ENCODE data around the gene NUBP2. TPM values are rescaled to one million over a fixed set of nuclear protein-coding genes. Genes with fewer than 3 reads are reported as not detected.

NUBP2 gene
- total RNA-seq, 6 donors from 2014 or later: 53.2 to 85.6 (median 60.5) TPM

DNA sequence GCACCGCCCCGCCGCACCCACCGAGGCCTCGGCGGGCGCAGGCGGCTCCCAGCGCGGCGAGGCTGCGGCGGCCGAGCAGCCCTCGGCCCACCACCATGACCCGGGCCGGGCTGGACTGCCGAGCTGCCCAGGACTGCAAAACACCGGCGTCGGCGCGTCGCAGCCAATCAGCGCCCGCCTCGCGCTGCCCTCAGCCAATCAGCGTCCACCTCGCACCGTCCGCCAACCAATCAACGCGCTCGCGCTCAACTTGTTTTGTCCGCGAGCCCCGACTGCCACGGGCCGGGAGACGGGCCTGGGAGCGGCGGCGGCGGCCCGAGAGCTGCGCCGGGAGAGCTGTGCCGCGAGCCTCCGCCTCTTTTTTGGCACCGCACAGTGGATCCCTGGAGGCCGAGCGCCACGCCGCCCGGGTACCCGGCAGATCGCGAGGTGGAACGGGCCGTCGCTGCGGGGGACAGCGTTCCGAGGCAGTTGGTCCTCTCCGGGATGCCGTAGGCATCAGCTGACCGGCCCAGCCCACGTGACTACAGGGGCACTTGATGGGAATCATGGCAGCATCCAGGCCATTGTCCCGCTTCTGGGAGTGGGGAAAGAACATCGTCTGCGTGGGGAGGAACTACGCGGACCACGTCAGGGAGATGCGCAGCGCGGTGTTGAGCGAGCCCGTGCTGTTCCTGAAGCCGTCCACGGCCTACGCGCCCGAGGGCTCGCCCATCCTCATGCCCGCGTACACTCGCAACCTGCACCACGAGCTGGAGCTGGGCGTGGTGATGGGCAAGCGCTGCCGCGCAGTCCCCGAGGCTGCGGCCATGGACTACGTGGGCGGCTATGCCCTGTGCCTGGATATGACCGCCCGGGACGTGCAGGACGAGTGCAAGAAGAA, 44.2 kb downstream of the NUBP2 start, which contains the start of the genes FAHD1 and HAGH:
FAHD1 (plus strand) TSS at position 516 of the 883 bp plus-strand sequence; CDS start at position 549, 33 bp downstream.
HAGH (minus strand) TSS at position 135 of the 883 bp plus-strand sequence; CDS start at position 97, 38 bp downstream.
- Histone ChIP-seq H3K27me3 (no peaks in the 10 kb centered on the region), H3K4me3 (peak within 1 kb of the TSS; percentile 64 to 99 (median 92)), H3K36me3 (peaks cover 1 to 13% (median 10%) of the 10 kb centered on the region in 4 donors), H3K4me1 (peaks cover 26 to 52% (median 32%) of the 10 kb centered on the region in 4 donors), H3K27ac (peak within 1 kb of the TSS; percentile 73 to 91 (median 87)), H3K9me3 (no peaks in the 10 kb centered on the region)
- WGBS, 2 donors: 0% methylated on average over 3 to 43 of the region's 104 CpGs
- no peak for TF ChIP-seq EP300 (IDR thresholded peaks at IDR 0.05)
- TF ChIP-seq POLR2AphosphoS5 (IDR thresholded peaks at IDR 0.05): peak; percentile 89 to 95
- peak in 2 of 4 donors; percentile 38 to 71 for TF ChIP-seq POLR2A (IDR thresholded peaks at IDR 0.05)
- TF ChIP-seq, protein P1, sequence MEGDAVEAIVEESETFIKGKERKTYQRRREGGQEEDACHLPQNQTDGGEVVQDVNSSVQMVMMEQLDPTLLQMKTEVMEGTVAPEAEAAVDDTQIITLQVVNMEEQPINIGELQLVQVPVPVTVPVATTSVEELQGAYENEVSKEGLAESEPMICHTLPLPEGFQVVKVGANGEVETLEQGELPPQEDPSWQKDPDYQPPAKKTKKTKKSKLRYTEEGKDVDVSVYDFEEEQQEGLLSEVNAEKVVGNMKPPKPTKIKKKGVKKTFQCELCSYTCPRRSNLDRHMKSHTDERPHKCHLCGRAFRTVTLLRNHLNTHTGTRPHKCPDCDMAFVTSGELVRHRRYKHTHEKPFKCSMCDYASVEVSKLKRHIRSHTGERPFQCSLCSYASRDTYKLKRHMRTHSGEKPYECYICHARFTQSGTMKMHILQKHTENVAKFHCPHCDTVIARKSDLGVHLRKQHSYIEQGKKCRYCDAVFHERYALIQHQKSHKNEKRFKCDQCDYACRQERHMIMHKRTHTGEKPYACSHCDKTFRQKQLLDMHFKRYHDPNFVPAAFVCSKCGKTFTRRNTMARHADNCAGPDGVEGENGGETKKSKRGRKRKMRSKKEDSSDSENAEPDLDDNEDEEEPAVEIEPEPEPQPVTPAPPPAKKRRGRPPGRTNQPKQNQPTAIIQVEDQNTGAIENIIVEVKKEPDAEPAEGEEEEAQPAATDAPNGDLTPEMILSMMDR (IDR thresholded peaks at IDR 0.05): peak in 1 of 6 experiments; percentile 37
- ATAC-seq (ENCODE audit: low FRiP score in 2 of 2) (peak; percentile 93 to 98), DNase-seq (peak; percentile 88 to 98)

DNA sequence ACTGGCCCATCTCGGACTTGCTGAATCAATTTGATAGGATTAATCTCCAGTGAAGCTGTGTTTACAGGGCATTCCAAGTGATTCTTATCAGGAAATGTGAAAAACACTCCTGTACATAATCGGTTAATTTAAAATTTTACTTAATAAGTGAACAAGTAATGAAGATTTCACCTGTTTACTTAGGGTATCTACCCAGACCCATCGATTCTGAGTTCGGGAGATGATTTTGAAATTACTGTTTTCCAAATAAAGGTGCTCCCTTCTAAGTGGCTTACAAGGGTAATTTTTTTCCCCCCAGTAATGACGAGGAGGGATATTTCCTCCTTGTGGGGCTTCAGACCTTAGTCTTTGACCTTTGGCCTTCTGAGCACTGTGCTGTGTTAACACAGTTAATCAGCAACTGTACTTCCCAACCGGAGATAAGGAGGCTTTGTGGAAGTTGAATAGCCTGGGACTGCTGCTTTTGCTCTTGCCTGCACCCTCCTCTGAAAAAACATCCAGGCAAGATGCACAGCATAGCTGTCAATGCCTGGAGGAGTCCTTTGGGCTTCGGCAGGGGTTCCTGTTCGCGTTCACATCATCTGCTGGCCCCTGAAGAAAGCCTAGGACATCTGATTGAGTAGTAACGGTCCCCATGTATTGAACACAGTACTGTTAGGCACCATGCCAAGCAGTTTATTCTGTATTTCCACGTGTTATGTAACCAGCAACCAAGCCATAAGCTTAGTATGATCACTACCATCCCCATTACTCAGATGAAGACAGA, 46.1 kb downstream of the NUBP2 start:
- no peaks in the 10 kb centered on the region for H3K27me3 ChIP-seq
- H3K4me1 ChIP-seq: peaks cover 26 to 51% (median 32%) of the 10 kb centered on the region in 4 donors
- no peaks in the 10 kb centered on the region for H3K9me3 ChIP-seq
- ATAC-seq (ENCODE audit: low FRiP score in 2 of 2) (no peak), DNase-seq (no peak)
- H3K36me3 ChIP-seq: peaks cover 0 to 3% (median 0%) of the 10 kb centered on the region in 4 donors
- TF ChIP-seq POLR2A (IDR thresholded peaks at IDR 0.05) (no peak), EP300 (IDR thresholded peaks at IDR 0.05) (no peak)
- WGBS, 2 donors: 55 to 74% methylated on average over 7 to 11 of the region's 11 CpGs
- peak overlapping the region in 1 of 4 donors; percentile 95 for H3K4me3 ChIP-seq
- no peak overlapping the region for H3K27ac ChIP-seq

DNA sequence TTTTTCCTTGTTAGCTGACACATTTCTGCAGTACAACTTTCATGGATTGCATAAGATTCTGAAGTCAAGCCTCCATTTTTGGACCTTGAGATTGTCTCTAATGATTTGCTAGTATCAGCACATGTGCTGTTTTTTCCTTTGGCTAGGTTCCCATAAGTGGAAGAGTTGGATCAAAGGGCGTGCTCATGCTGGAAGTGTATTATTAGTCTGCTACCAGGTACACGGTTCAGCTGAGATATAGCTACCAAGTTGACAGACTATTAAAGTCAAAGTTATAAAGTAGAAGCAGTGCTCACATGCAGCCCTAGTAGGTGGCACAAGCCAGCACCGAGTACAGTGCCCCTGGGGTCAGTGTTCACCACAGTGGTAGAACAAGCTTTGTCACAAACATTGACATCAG, 47.5 kb downstream of the NUBP2 start:
- ATAC-seq (ENCODE audit: low FRiP score in 2 of 2) (no peak), DNase-seq (no peak)
- no peak overlapping the region for H3K27ac ChIP-seq

DNA sequence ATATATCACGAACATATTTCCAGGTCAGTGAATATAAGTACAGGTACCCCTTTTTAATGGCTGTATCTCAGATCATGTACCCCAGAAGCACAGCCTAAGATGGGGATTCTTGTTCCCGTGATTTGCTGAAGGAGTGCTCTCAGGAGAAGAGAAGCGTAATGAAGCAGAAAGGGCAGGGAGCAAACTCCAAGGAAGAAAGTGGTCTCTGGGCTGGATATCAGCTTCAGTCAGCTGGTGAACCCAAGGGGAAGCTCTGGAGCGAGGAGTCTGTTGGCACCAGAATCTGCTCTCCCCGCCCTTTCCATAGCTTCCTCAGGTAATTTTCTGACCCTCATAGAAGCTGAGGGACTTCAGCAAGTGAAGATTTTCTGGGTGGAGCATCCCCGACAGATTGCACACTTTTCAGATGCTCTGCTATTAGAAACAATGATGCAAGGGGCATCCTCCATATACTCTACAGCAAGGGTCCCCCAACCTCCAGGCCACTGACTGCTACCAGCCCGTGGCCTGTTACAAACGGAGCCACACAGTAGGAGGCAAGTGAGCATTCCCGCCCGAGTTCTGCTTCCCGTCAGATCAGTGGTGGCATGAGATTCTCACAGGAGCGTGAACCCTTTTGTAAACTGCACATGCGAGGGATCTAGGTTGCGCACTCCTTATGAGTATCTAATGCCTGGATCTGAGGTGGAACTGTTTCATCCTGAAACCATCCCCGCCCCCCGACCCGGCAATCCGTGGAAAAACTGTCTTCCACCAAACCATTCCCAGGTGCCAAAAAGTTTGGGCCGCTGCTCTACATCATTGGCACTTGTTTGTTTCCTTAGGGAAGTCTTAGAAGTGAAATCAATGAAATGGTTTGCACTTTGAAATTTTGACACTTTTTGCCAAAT, 48.7 kb downstream of the NUBP2 start:
- TF ChIP-seq POLR2A (IDR thresholded peaks at IDR 0.05): no peak
- TF ChIP-seq POLR2AphosphoS5 (IDR thresholded peaks at IDR 0.05): no peak
- no peak for TF ChIP-seq EP300 (IDR thresholded peaks at IDR 0.05)
- ATAC-seq (ENCODE audit: low FRiP score in 2 of 2): no peak

More for the DNA sequence above, 47.5 kb downstream of the NUBP2 start:
- Histone ChIP-seq H3K4me1 (peaks cover 19 to 37% (median 24%) of the 10 kb centered on the region in 4 donors), H3K9me3 (no peaks in the 10 kb centered on the region), H3K4me3 (no peak overlapping the region), H3K36me3 (peaks cover 0 to 3% (median 0%) of the 10 kb centered on the region in 4 donors), H3K27me3 (no peaks in the 10 kb centered on the region)
- 53 to 69% methylated on average over 3 of the region's 3 CpGs for WGBS, 2 donors
- TF ChIP-seq POLR2A (IDR thresholded peaks at IDR 0.05): no peak
- TF ChIP-seq EP300 (IDR thresholded peaks at IDR 0.05): no peak
- TF ChIP-seq, protein P1 (IDR thresholded peaks at IDR 0.05): no peak
- TF ChIP-seq POLR2AphosphoS5 (IDR thresholded peaks at IDR 0.05): no peak

DNA sequence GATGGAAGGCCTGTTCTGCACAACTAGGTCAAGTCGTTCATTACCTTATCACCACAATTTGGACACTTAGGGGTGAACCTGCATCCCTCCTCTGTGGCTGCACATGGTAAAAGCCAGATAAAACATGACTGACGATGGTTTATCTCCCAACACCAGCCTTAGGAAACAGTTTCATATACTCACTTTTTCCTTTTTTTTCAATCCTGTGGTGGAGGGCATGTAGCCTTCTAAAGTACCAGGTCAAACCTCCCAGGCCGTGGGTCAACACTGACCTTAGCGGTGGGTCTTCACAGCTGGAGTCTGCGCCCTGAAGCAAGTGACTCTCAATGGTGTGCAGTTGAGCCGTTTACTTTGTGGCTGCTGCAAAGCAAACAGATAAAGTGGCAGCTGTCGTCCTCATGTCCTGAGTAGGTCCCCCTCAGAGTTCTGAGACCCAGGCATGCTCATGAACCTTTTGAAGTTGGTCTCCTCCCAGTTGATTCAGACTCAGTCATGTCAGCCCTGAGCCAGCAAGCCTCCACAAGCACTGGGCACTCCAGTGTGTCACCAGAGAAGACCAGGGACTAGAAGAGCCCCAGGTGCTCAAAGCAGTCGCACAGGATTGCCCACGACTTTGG, 50.2 kb downstream of the NUBP2 start:
- no peaks in the 10 kb centered on the region for H3K9me3 ChIP-seq
- WGBS, 2 donors: 70 to 79% methylated on average over 9 of the region's 9 CpGs
- TF ChIP-seq, protein P1 (IDR thresholded peaks at IDR 0.05): no peak
- TF ChIP-seq EP300 (IDR thresholded peaks at IDR 0.05): no peak
- no peak for TF ChIP-seq POLR2AphosphoS5 (IDR thresholded peaks at IDR 0.05)
- no peak for TF ChIP-seq POLR2A (IDR thresholded peaks at IDR 0.05)

More for the DNA sequence above, 48.7 kb downstream of the NUBP2 start:
- no peaks in the 10 kb centered on the region for H3K27me3 ChIP-seq
- 88 to 92% methylated on average over 19 of the region's 19 CpGs for WGBS, 2 donors
- no peak overlapping the region for H3K4me3 ChIP-seq
- no peak overlapping the region for H3K27ac ChIP-seq
- DNase-seq: no peak
- peaks cover 12 to 26% (median 19%) of the 10 kb centered on the region in 4 donors for H3K4me1 ChIP-seq
- H3K9me3 ChIP-seq: no peaks in the 10 kb centered on the region
- peaks cover 0 to 3% (median 0%) of the 10 kb centered on the region in 4 donors for H3K36me3 ChIP-seq

More for the DNA sequence above, 50.2 kb downstream of the NUBP2 start:
- no peak for ATAC-seq (ENCODE audit: low FRiP score in 2 of 2)
- Histone ChIP-seq H3K27me3 (no peaks in the 10 kb centered on the region), H3K4me3 (no peak overlapping the region), H3K4me1 (peaks cover 12 to 17% (median 14%) of the 10 kb centered on the region in 4 donors), H3K36me3 (peaks cover 0 to 3% (median 0%) of the 10 kb centered on the region in 4 donors), H3K27ac (no peak overlapping the region)
- no peak for DNase-seq
